Measurements from ENCODE around the gene ALDH1L2.
"Not testable (repeated sequence)": the region's sequence is repeated elsewhere in the genome, so short reads cannot be mapped to it uniquely, and the experiment has no call there.

Gene ALDH1L2

DNA sequence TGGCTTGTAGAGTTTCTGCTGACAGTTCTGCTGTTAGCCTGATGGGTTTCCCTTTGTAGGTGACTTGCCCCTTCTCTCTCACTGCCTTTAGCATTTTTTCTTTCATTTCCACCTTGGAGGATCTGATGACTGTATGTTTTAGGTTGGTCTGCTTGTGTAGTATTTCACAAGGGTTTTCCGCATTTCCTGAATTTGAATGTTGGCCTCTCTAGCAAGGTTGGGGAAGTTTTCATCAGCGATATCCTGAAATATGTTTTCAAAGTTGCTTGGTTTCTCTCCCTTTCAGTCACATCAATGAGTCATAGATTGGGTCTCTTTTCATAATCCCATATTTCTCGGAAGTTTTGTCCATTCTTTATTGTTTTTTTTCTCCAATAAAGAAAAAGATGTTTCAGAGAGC is 86.7 kb downstream of the ALDH1L2 start:
- POLR2A ChIA-PET = no interaction called here
- CTCF ChIA-PET = no interaction called here
- no peak for DNase-seq (ENCODE audit: extremely low spot score)
- TF ChIP-seq TARDBP (IDR thresholded peaks at IDR 0.05) (no peak), HDGF (IDR thresholded peaks at IDR 0.05; ENCODE audit: borderline replicate concordance) (no peak), FOXK2 (IDR thresholded peaks at IDR 0.05) (no peak), CTBP1 (IDR thresholded peaks at IDR 0.05; ENCODE audit: borderline replicate concordance) (no peak), FOXM1 (IDR thresholded peaks at IDR 0.05; ENCODE audit: borderline replicate concordance) (no peak), SP1 (IDR thresholded peaks at IDR 0.05) (no peak)

DNA sequence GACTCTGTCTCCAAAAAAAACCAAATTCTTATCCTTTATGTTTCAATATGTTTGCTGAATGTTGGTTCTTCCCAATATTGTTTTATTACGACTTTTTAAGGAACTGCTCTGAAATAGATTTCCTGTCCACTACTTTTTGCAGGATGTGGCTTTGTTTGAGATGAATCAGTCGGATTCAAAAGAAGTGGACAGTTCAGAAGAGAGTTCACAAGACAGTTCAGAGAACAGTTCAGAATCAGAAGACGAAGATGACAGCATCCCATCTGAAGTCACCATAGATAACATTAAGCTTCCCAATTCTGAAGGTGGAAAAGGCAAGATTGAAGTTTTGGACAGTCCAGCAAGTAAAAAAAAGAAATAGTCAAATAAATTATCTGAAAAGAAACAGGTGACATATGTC is 89.9 kb downstream of the ALDH1L2 start:
- TF ChIP-seq FOXA1 (IDR thresholded peaks at IDR 0.05) (no peak), NFRKB (IDR thresholded peaks at IDR 0.05) (no peak), LEF1 (IDR thresholded peaks at IDR 0.05; ENCODE audit: borderline replicate concordance) (no peak), ZNF384 (IDR thresholded peaks at IDR 0.05) (no peak), ELF4 (IDR thresholded peaks at IDR 0.05) (no peak), HDGF (IDR thresholded peaks at IDR 0.05; ENCODE audit: borderline replicate concordance) (no peak), FOXK2 (IDR thresholded peaks at IDR 0.05) (no peak), ARNT (IDR thresholded peaks at IDR 0.05) (no peak), CTBP1 (IDR thresholded peaks at IDR 0.05; ENCODE audit: borderline replicate concordance) (no peak), SUZ12 (IDR thresholded peaks at IDR 0.05) (no peak), TARDBP (IDR thresholded peaks at IDR 0.05) (no peak), SP1 (IDR thresholded peaks at IDR 0.05) (no peak), L3MBTL2 (conservative IDR thresholded peaks at IDR 0.05) (no peak), BHLHE40 (IDR thresholded peaks at IDR 0.05; ENCODE audit: borderline replicate concordance) (no peak), FOXM1 (IDR thresholded peaks at IDR 0.05; ENCODE audit: borderline replicate concordance) (no peak)
- TF ChIP-seq, protein P1, sequence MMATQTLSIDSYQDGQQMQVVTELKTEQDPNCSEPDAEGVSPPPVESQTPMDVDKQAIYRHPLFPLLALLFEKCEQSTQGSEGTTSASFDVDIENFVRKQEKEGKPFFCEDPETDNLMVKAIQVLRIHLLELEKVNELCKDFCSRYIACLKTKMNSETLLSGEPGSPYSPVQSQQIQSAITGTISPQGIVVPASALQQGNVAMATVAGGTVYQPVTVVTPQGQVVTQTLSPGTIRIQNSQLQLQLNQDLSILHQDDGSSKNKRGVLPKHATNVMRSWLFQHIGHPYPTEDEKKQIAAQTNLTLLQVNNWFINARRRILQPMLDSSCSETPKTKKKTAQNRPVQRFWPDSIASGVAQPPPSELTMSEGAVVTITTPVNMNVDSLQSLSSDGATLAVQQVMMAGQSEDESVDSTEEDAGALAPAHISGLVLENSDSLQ (IDR thresholded peaks at IDR 0.05) = no peak
- ChIA-PET CTCF (no interaction called here), POLR2A (no interaction called here)
- no peak for DNase-seq (ENCODE audit: extremely low spot score)

DNA sequence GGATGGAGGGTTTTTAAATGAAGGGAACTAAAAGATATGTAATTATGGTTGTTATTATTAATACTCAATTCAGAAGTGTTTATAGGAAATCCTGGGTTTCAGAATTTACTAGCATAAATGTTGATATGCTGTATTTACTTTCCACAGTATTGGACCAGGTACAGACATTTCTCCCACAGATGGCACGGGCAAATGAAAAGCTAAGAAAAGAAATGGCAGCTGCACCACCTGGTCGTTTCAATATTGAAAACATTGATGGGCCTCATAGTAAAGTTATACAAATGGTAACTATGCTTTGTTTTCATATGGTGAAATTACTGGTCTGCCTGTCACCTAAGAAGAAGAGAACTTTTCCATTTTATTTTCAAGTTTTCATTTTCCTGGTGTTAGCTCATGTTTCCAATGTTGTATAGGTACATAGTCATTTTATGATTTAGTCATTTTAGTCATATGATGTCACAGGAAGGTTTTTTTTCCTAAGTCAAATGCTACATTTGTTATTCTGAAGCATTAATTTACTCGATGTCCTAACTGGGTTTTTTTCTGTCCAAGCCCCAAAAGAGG is 92.6 kb downstream of the ALDH1L2 start:
- POLR2A ChIA-PET = no interaction called here
- TF ChIP-seq SP1 (IDR thresholded peaks at IDR 0.05) (no peak), FOXA1 (IDR thresholded peaks at IDR 0.05) (no peak), ARNT (IDR thresholded peaks at IDR 0.05) (no peak), TARDBP (IDR thresholded peaks at IDR 0.05) (no peak), ZNF384 (IDR thresholded peaks at IDR 0.05) (no peak), NFRKB (IDR thresholded peaks at IDR 0.05) (no peak), SUZ12 (IDR thresholded peaks at IDR 0.05) (no peak), L3MBTL2 (conservative IDR thresholded peaks at IDR 0.05) (no peak), BHLHE40 (IDR thresholded peaks at IDR 0.05; ENCODE audit: borderline replicate concordance) (no peak), LEF1 (IDR thresholded peaks at IDR 0.05; ENCODE audit: borderline replicate concordance) (no peak), HDGF (IDR thresholded peaks at IDR 0.05; ENCODE audit: borderline replicate concordance) (no peak), CTBP1 (IDR thresholded peaks at IDR 0.05; ENCODE audit: borderline replicate concordance) (no peak), FOXM1 (IDR thresholded peaks at IDR 0.05; ENCODE audit: borderline replicate concordance) (no peak), FOXK2 (IDR thresholded peaks at IDR 0.05) (no peak), ELF4 (IDR thresholded peaks at IDR 0.05) (no peak)
- TF ChIP-seq, protein P1 (IDR thresholded peaks at IDR 0.05) = no peak
- CTCF ChIA-PET = no interaction called here
- no peak for DNase-seq (ENCODE audit: extremely low spot score)

DNA sequence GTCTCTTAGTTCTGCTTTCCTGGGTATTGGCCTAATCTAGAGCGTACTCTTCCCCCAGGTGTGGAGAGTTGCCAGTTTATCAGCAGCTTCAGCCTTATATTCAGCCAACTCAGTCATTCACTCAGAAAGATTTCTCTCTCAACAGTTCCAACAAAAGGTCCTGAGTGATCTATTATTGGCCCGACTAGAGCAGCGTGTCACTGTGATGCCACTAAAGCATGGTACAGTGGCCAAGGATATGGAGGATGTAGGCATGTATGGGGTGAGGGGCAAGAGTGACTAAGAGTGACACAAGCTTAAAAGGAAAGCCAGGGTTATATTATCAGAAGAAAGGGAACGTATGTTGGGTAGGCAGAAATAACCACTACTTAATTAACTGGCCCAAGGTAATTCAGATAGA is 93.3 kb downstream of the ALDH1L2 start:
- TF ChIP-seq LEF1 (IDR thresholded peaks at IDR 0.05; ENCODE audit: borderline replicate concordance) = no peak
- TF ChIP-seq FOXM1 (IDR thresholded peaks at IDR 0.05; ENCODE audit: borderline replicate concordance) = no peak
- no peak for TF ChIP-seq L3MBTL2 (conservative IDR thresholded peaks at IDR 0.05)
- TF ChIP-seq FOXA1 (IDR thresholded peaks at IDR 0.05) = no peak
- TF ChIP-seq TARDBP (IDR thresholded peaks at IDR 0.05) = no peak
- POLR2A ChIA-PET = no interaction called here
- DNase-seq (ENCODE audit: extremely low spot score) = no peak
- CTCF ChIA-PET = no interaction called here

DNA sequence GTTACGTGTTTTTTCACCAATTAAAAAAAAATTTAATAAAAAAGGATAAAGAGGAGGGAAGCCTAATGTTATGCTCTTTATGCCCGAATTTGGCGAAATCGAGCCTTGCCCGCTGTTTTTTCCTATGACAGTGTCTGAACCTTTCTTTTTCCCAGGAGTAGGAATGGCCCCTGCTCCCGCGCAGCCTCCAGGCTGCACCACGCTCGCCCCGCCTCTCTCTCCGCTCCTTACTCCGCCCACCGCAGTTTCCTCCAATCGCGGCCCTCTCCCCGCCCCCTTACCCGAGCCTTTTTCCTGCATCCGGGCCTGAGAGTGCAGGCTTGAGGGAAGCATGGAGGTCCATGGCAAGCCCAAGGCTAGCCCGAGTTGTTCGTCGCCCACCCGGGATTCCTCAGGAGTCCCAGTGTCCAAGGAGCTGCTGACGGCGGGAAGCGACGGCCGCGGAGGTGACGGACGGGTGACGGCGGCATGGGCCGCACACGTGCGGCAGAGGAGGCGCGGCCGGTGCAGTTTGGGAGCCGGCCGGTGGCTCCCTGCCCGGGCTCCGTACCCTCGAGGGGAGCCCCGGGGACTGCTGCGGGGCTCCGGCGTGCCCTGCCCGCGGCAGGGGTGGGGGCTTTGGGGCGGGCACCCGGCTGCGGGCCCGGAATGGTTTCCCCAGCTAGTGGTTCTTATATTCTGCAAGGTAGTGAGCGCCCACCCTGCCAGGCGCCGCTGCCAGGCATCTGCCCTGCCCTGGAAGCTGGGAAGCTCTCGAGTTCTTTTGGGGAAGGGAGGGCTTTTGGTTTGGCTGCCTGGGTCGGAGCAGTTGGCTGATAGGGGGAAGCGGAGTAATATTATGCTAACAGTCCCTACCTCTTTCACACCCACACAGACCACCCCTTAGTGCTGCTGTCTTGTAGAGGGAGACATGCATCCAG is 98.0 kb downstream of the ALDH1L2 start, which contains the start of gene NOPCHAP1:
TSS of gene NOPCHAP1 (plus strand) at position 295 of the 920 bp plus-strand sequence. CDS start at position 332, 37 bp downstream.
- 0 out of 2 replicates have a peak, but pooled peaks have one; percentile 42 for TF ChIP-seq HDGF (IDR thresholded peaks at IDR 0.05; ENCODE audit: borderline replicate concordance)
- no peak for TF ChIP-seq FOXA1 (IDR thresholded peaks at IDR 0.05)
- TF ChIP-seq ELF4 (IDR thresholded peaks at IDR 0.05) = peak; percentile 23; the same call in 1 of the 2 replicates
- TF ChIP-seq L3MBTL2 (conservative IDR thresholded peaks at IDR 0.05) = peak; percentile 79
- no peak for TF ChIP-seq SP1 (IDR thresholded peaks at IDR 0.05)
- peak; percentile 95 for DNase-seq (ENCODE audit: extremely low spot score)
- ChIA-PET CTCF (no interaction called here), POLR2A (interaction anchor here (0.7 to 0.9 kb wide), 2 partner anchors 9 to 317 kb away, joined by 3 read pairs; no protein-coding TSS in a partner anchor)

DNA sequence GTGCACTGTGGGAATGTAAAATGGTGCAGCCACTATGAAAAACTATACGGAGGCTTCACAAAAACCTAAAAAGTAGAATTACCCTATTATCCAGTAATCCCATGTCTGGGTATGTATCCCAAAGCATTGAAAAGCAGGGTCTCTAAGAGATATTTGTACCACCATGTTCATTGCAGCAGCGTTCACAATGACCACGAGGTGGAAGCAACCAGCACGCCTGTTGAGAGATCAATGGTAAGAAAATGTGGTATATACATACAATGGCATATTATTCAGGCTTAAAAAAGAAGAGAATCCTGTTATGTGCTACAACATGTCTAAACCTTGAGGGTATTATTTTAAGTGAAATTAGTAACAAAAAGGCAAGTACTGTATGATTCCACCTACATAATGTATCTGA is 99.1 kb downstream of the ALDH1L2 start:
- POLR2A ChIA-PET = interaction anchor here (0.7 kb wide), 1 partner anchor 27 kb away, joined by 4 read pairs; the partner anchor contains the start of gene SLC41A2
- CTCF ChIA-PET = no interaction called here
- no peak for DNase-seq (ENCODE audit: extremely low spot score)
- TF ChIP-seq FOXA1 (IDR thresholded peaks at IDR 0.05) = no peak
- no peak for TF ChIP-seq ARNT (IDR thresholded peaks at IDR 0.05)
- no peak for TF ChIP-seq FOXK2 (IDR thresholded peaks at IDR 0.05)
- no peak for TF ChIP-seq LEF1 (IDR thresholded peaks at IDR 0.05; ENCODE audit: borderline replicate concordance)
- no peak for TF ChIP-seq FOXM1 (IDR thresholded peaks at IDR 0.05; ENCODE audit: borderline replicate concordance)
- TF ChIP-seq ELF4 (IDR thresholded peaks at IDR 0.05) = no peak
- no peak for TF ChIP-seq TARDBP (IDR thresholded peaks at IDR 0.05)
- TF ChIP-seq HDGF (IDR thresholded peaks at IDR 0.05; ENCODE audit: borderline replicate concordance) = no peak
- TF ChIP-seq ZNF384 (IDR thresholded peaks at IDR 0.05) = no peak
- TF ChIP-seq SP1 (IDR thresholded peaks at IDR 0.05) = no peak

DNA sequence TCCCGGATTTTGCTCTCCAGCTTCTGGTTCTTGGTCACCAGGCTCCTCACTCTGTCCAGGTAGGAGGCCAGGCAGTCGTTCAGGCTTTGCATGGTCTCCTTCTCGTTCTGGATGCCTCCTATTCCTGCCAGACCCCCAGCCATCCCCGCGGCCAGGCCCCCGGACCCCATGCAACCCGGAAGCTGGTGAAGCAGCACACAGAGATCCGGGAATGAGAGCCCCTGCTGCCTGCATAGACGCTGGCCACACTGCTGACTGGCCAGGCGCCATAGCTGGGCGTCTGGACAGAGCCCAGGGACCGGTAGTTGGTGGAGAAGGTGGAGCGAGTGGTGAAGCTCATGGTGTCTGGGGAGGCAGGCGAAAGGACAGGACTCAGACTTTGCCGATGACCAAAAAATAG is 106.6 kb downstream of the ALDH1L2 start:
- CTCF ChIA-PET; DNase-seq (ENCODE audit: extremely low spot score): not testable (repeated sequence)
- POLR2A ChIA-PET = interaction anchor here (0.8 kb wide), 1 partner anchor 9 kb away, joined by 3 read pairs; no protein-coding TSS in a partner anchor

All from HEK293T (cell line).